ENCODE results near the gene CELSR2. TPM values are rescaled to one million over a fixed set of nuclear protein-coding genes. Genes with fewer than 3 reads are reported as not detected.

CELSR2 gene
- total and polyA plus RNA-seq, 4 donors: 0.38 to 4.2 (median 1.8) TPM

GRCh38 chr1:109269981-109270622, 20.8 kb downstream of the CELSR2 start:
- intact Hi-C loops (cut with DNase I): loop anchor here in 1 of 2 donors (10.0 kb wide), 1 partner anchor 265 kb away; the partner anchor contains the start of gene GPR61
- Histone ChIP-seq H3K27ac (ENCODE audit: low read depth in 1 of 2, low read length in 2 of 2) (no peak overlapping the region), H3K9me3 (ENCODE audit: control insufficient read depth, low read length) (no peaks in the 10 kb centered on the region), H3K27me3 (ENCODE audit: control insufficient read depth in 1 of 2, insufficient read depth in 2 of 2, low read length in 1 of 2) (no peaks in the 10 kb centered on the region), H3K36me3 (ENCODE audit: control insufficient read depth in 1 of 2, insufficient read depth in 2 of 2, low read length in 1 of 2) (no peaks in the 10 kb centered on the region), H3K4me3 (ENCODE audit: low read length in 2 of 2) (no peak overlapping the region), H3K4me1 (ENCODE audit: control insufficient read depth in 1 of 2, insufficient read depth in 2 of 2, low read length in 2 of 2) (no peaks in the 10 kb centered on the region)
- DNase-seq (peak in 1 of 2 donors; percentile 58), ATAC-seq (ENCODE audit: low FRiP score) (no peak)
- WGBS, 2 donors: 91 to 92% methylated on average over 17 of the region's 17 CpGs

- 88 to 89% methylated on average over 20 of the region's 20 CpGs for WGBS, 2 donors
- no peaks in the 10 kb centered on the region for H3K9me3 ChIP-seq (ENCODE audit: control insufficient read depth, low read length)
- no peaks in the 10 kb centered on the region for H3K36me3 ChIP-seq (ENCODE audit: control insufficient read depth in 1 of 2, insufficient read depth in 2 of 2, low read length in 1 of 2)
- no peak overlapping the region for H3K4me3 ChIP-seq (ENCODE audit: low read length in 2 of 2)
- no peaks in the 10 kb centered on the region for H3K27me3 ChIP-seq (ENCODE audit: control insufficient read depth in 1 of 2, insufficient read depth in 2 of 2, low read length in 1 of 2)
- DNase-seq (peak in 1 of 2 donors; percentile 68), ATAC-seq (ENCODE audit: low FRiP score) (no peak)
- H3K4me1 ChIP-seq (ENCODE audit: control insufficient read depth in 1 of 2, insufficient read depth in 2 of 2, low read length in 2 of 2): no peaks in the 10 kb centered on the region
- H3K27ac ChIP-seq (ENCODE audit: low read depth in 1 of 2, low read length in 2 of 2): no peak overlapping the region
- intact Hi-C loops (cut with DNase I): loop anchor here in 1 of 2 donors (10.0 kb wide), 1 partner anchor 264 kb away; the partner anchor contains the start of gene GPR61
Measured at GRCh38 chr1:109270623-109271317, 21.4 kb downstream of the CELSR2 start.

GRCh38 chr1:109271458-109271857, 22.1 kb downstream of the CELSR2 start:
- Histone ChIP-seq H3K27ac (ENCODE audit: low read depth in 1 of 2, low read length in 2 of 2) (no peak overlapping the region), H3K9me3 (ENCODE audit: control insufficient read depth, low read length) (no peaks in the 10 kb centered on the region), H3K4me3 (ENCODE audit: low read length in 2 of 2) (no peak overlapping the region), H3K36me3 (ENCODE audit: control insufficient read depth in 1 of 2, insufficient read depth in 2 of 2, low read length in 1 of 2) (no peaks in the 10 kb centered on the region), H3K27me3 (ENCODE audit: control insufficient read depth in 1 of 2, insufficient read depth in 2 of 2, low read length in 1 of 2) (no peaks in the 10 kb centered on the region), H3K4me1 (ENCODE audit: control insufficient read depth in 1 of 2, insufficient read depth in 2 of 2, low read length in 2 of 2) (no peaks in the 10 kb centered on the region)
- intact Hi-C loops (cut with DNase I): loop anchor here in 1 of 2 donors (10.0 kb wide), 1 partner anchor 263 kb away; the partner anchor contains the start of gene GPR61
- ATAC-seq (ENCODE audit: low FRiP score): no peak
- peak in 1 of 2 donors; percentile 46 for DNase-seq
- 84 to 86% methylated on average over 6 of the region's 6 CpGs for WGBS, 2 donors

- Histone ChIP-seq H3K27ac (ENCODE audit: low read depth in 1 of 2, low read length in 2 of 2) (no peak overlapping the region), H3K36me3 (ENCODE audit: control insufficient read depth in 1 of 2, insufficient read depth in 2 of 2, low read length in 1 of 2) (no peaks in the 10 kb centered on the region), H3K4me3 (ENCODE audit: low read length in 2 of 2) (no peak overlapping the region), H3K27me3 (ENCODE audit: control insufficient read depth in 1 of 2, insufficient read depth in 2 of 2, low read length in 1 of 2) (no peaks in the 10 kb centered on the region), H3K4me1 (ENCODE audit: control insufficient read depth in 1 of 2, insufficient read depth in 2 of 2, low read length in 2 of 2) (no peaks in the 10 kb centered on the region), H3K9me3 (ENCODE audit: control insufficient read depth, low read length) (no peaks in the 10 kb centered on the region)
- DNase-seq: peak in 1 of 2 donors; percentile 72
- intact Hi-C loops (cut with DNase I): loop anchor here in 1 of 2 donors (10.0 kb wide), 1 partner anchor 263 kb away; the partner anchor contains the start of gene GPR61
- WGBS, 2 donors: 81 to 83% methylated on average over 13 of the region's 13 CpGs
- ATAC-seq (ENCODE audit: low FRiP score): no peak
Measured at GRCh38 chr1:109272021-109272799, 22.9 kb downstream of the CELSR2 start.

- Histone ChIP-seq H3K27me3 (ENCODE audit: control insufficient read depth in 1 of 2, insufficient read depth in 2 of 2, low read length in 1 of 2) (no peaks in the 10 kb centered on the region), H3K36me3 (ENCODE audit: control insufficient read depth in 1 of 2, insufficient read depth in 2 of 2, low read length in 1 of 2) (no peaks in the 10 kb centered on the region), H3K4me1 (ENCODE audit: control insufficient read depth in 1 of 2, insufficient read depth in 2 of 2, low read length in 2 of 2) (no peaks in the 10 kb centered on the region), H3K9me3 (ENCODE audit: control insufficient read depth, low read length) (no peaks in the 10 kb centered on the region), H3K4me3 (ENCODE audit: low read length in 2 of 2) (no peak overlapping the region), H3K27ac (ENCODE audit: low read depth in 1 of 2, low read length in 2 of 2) (no peak overlapping the region)
- ATAC-seq (ENCODE audit: low FRiP score): no peak
- peak in 1 of 2 donors; percentile 57 for DNase-seq
- intact Hi-C loops (cut with DNase I): loop anchor here in 1 of 2 donors (10.0 kb wide), 1 partner anchor 262 kb away; the partner anchor contains the start of gene GPR61
- 89 to 90% methylated on average over 16 of the region's 16 CpGs for WGBS, 2 donors
Measured at GRCh38 chr1:109272831-109273547, 23.6 kb downstream of the CELSR2 start.

GRCh38 chr1:109273570-109274288, 24.4 kb downstream of the CELSR2 start:
- Histone ChIP-seq H3K36me3 (ENCODE audit: control insufficient read depth in 1 of 2, insufficient read depth in 2 of 2, low read length in 1 of 2) (no peaks in the 10 kb centered on the region), H3K4me3 (ENCODE audit: low read length in 2 of 2) (no peak overlapping the region), H3K27me3 (ENCODE audit: control insufficient read depth in 1 of 2, insufficient read depth in 2 of 2, low read length in 1 of 2) (no peaks in the 10 kb centered on the region), H3K9me3 (ENCODE audit: control insufficient read depth, low read length) (no peaks in the 10 kb centered on the region), H3K27ac (ENCODE audit: low read depth in 1 of 2, low read length in 2 of 2) (no peak overlapping the region), H3K4me1 (ENCODE audit: control insufficient read depth in 1 of 2, insufficient read depth in 2 of 2, low read length in 2 of 2) (no peaks in the 10 kb centered on the region)
- intact Hi-C loops (cut with DNase I): loop anchor here in 1 of 2 donors (10.0 kb wide), 1 partner anchor 261 kb away; the partner anchor contains the start of gene GPR61
- 88 to 90% methylated on average over 30 of the region's 30 CpGs for WGBS, 2 donors
- DNase-seq (no peak), ATAC-seq (ENCODE audit: low FRiP score) (no peak)

GRCh38 chr1:109274533-109275476, 25.5 kb downstream of the CELSR2 start:
- H3K27me3 ChIP-seq (ENCODE audit: control insufficient read depth in 1 of 2, insufficient read depth in 2 of 2, low read length in 1 of 2): no peaks in the 10 kb centered on the region
- 51 to 57% methylated on average over 24 of the region's 24 CpGs for WGBS, 2 donors
- ATAC-seq (ENCODE audit: low FRiP score): no peak
- H3K36me3 ChIP-seq (ENCODE audit: control insufficient read depth in 1 of 2, insufficient read depth in 2 of 2, low read length in 1 of 2): no peaks in the 10 kb centered on the region
- no peak overlapping the region for H3K27ac ChIP-seq (ENCODE audit: low read depth in 1 of 2, low read length in 2 of 2)
- no peak overlapping the region for H3K4me3 ChIP-seq (ENCODE audit: low read length in 2 of 2)
- no peaks in the 10 kb centered on the region for H3K9me3 ChIP-seq (ENCODE audit: control insufficient read depth, low read length)
- no peaks in the 10 kb centered on the region for H3K4me1 ChIP-seq (ENCODE audit: control insufficient read depth in 1 of 2, insufficient read depth in 2 of 2, low read length in 2 of 2)
- DNase-seq: peak in 1 of 2 donors; percentile 69
- intact Hi-C loops (cut with DNase I): loop anchor here (5.0 to 10.0 kb wide), 2 partner anchors 67 to 260 kb away; partner anchors contain the start of gene GPR61 (in 1 of the 2)

Data from aorta (tissue), 5 donors.